ENCODE data around the gene LLGL2. TPM values are rescaled to one million over a fixed set of nuclear protein-coding genes. Genes with fewer than 3 reads are reported as not detected.
"Not testable (repeated sequence)": the region's sequence is repeated elsewhere in the genome, so short reads cannot be mapped to it uniquely, and the experiment has no call there.

The LLGL2 gene
- total RNA-seq, 1 experiment from 2014 or later, result 165 TPM

DNA sequence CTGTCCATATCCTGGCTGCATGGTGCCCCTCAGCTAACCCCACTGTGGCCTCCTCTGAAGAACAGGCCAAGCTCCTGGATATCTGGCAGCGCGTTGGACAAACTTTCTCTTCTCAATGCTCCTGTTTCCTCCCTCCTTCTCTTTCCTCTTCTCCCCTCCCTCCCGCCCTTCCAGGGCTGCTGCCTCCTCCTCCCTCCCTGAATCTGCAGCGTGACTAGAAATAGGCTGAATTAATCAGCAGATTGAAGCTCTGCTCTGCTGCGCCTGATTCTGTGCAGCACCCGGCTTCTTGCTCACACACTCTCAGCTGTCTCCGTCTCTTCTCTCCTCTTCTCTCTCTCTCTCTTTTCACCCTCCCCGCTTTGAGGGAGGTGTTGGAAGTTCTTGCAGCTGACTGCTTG, 49.2 kb upstream of the LLGL2 start:
- BruUV-seq (replicated peaks), result no TSS peak
- POLR2A ChIA-PET, result interaction anchor here (0.5 kb wide), 1 partner anchor 70 kb away, joined by 3 read pairs; the partner anchor contains the start of gene GRB2
- Mint-ChIP-seq H3K4me1 (ENCODE audit: low read depth, unreplicated experiment) (peaks cover 28% of the 10 kb centered on the region), H3K36me3 (ENCODE audit: insufficient read depth, unreplicated experiment) (peaks cover 8% of the 10 kb centered on the region), H3K27me3 (ENCODE audit: insufficient read depth, unreplicated experiment) (no peaks in the 10 kb centered on the region), H3K27ac (ENCODE audit: unreplicated experiment) (peak overlapping the region; percentile 14), H3K4me3 (ENCODE audit: unreplicated experiment) (no peak overlapping the region), H3K9me3 (ENCODE audit: unreplicated experiment) (no peaks in the 10 kb centered on the region)
- CTCF ChIA-PET, result no interaction called here
- Histone ChIP-seq H3K27me3 (replicated peaks; ENCODE audit: control insufficient read depth, insufficient read depth, low read length) (no peaks in the 10 kb centered on the region), H3K36me3 (ENCODE audit: control insufficient read depth, insufficient read depth, low read length) (no peaks in the 10 kb centered on the region; the same call in 1 of the 2 replicates), H3K9me3 (no peaks in the 10 kb centered on the region), H3K4me1 (peaks cover 21% of the 10 kb centered on the region), H3K4me3 (ENCODE audit: low read depth, low read length) (no peak overlapping the region)
- TF ChIP-seq, protein P1, sequence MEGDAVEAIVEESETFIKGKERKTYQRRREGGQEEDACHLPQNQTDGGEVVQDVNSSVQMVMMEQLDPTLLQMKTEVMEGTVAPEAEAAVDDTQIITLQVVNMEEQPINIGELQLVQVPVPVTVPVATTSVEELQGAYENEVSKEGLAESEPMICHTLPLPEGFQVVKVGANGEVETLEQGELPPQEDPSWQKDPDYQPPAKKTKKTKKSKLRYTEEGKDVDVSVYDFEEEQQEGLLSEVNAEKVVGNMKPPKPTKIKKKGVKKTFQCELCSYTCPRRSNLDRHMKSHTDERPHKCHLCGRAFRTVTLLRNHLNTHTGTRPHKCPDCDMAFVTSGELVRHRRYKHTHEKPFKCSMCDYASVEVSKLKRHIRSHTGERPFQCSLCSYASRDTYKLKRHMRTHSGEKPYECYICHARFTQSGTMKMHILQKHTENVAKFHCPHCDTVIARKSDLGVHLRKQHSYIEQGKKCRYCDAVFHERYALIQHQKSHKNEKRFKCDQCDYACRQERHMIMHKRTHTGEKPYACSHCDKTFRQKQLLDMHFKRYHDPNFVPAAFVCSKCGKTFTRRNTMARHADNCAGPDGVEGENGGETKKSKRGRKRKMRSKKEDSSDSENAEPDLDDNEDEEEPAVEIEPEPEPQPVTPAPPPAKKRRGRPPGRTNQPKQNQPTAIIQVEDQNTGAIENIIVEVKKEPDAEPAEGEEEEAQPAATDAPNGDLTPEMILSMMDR (IDR thresholded peaks at IDR 0.05; ENCODE audit: insufficient read depth in 1 of 2, low read depth in 1 of 2, low read length in 1 of 2, severe bottlenecking in 1 of 2, unreplicated experiment in 1 of 2), result no peak
- DNase-seq, result no peak
- intact Hi-C loops (cut with micrococcal nuclease; ENCODE audit: unreplicated experiment), result no loop called here

DNA sequence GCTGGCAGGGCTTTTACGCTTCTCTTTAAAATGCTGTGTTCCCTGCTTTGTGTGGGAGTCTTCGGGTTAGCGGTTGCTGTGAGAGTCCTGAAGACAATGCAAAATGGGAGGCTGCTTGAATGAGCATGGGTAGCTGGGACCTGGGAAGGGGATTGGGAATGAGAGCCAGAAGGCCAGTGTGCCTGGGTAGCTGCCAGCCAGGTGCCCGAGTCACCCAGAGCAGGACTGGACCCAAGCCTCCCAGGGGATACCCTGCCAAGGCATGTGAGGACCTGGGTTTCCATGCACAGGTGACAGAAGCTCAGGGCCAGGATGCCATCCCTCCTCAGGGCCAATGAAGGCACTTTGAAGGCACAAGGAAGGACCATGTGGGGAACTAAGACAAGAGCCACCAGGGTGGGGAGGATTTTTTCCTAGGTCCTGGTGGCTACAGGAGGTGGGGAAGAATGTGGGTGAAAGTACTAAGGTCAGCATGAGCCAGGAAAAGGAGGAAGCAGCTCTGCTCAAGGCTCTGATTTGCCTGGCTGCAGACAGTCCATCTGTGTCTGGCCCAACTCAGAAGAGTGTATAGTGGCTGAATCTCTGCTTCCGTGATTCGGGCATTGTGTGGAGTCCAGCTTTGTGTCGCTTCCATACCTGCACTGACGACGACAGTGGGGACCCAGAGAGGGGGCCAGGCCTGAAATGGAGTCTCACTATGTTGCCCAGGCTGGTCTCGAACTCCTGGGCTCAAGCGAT, 48.6 kb upstream of the LLGL2 start:
- ChIA-PET CTCF (interaction anchor here (1.0 kb wide), 1 partner anchor 47 kb away, joined by 3 read pairs; no protein-coding TSS in a partner anchor), POLR2A (interaction anchor here (0.5 kb wide), 1 partner anchor 71 kb away, joined by 3 read pairs; the partner anchor contains the start of gene GRB2)
- no peaks in the 10 kb centered on the region for H3K9me3 ChIP-seq
- no peaks in the 10 kb centered on the region for H3K27me3 Mint-ChIP-seq (ENCODE audit: insufficient read depth, unreplicated experiment)
- H3K36me3 ChIP-seq (ENCODE audit: control insufficient read depth, insufficient read depth, low read length), result no peaks in the 10 kb centered on the region; the same call in 1 of the 2 replicates
- peak overlapping the region; percentile 14 for H3K27ac Mint-ChIP-seq (ENCODE audit: unreplicated experiment)
- H3K4me3 Mint-ChIP-seq (ENCODE audit: unreplicated experiment), result no peak overlapping the region
- H3K4me1 ChIP-seq, result peaks cover 28% of the 10 kb centered on the region
- no TSS peak for BruUV-seq (replicated peaks)
- intact Hi-C loops (cut with micrococcal nuclease; ENCODE audit: unreplicated experiment), result no loop called here
- H3K27me3 ChIP-seq (replicated peaks; ENCODE audit: control insufficient read depth, insufficient read depth, low read length), result no peaks in the 10 kb centered on the region
- H3K36me3 Mint-ChIP-seq (ENCODE audit: insufficient read depth, unreplicated experiment), result peaks cover 8% of the 10 kb centered on the region
- TF ChIP-seq, protein P1 (IDR thresholded peaks at IDR 0.05; ENCODE audit: insufficient read depth in 1 of 2, low read depth in 1 of 2, low read length in 1 of 2, severe bottlenecking in 1 of 2, unreplicated experiment in 1 of 2), result no peak
- H3K4me1 Mint-ChIP-seq (ENCODE audit: low read depth, unreplicated experiment), result peaks cover 32% of the 10 kb centered on the region
- no peaks in the 10 kb centered on the region for H3K9me3 Mint-ChIP-seq (ENCODE audit: unreplicated experiment)
- H3K4me3 ChIP-seq (ENCODE audit: low read depth, low read length), result no peak overlapping the region
- peak in 1 of 2 experiments; percentile 27 for DNase-seq

DNA sequence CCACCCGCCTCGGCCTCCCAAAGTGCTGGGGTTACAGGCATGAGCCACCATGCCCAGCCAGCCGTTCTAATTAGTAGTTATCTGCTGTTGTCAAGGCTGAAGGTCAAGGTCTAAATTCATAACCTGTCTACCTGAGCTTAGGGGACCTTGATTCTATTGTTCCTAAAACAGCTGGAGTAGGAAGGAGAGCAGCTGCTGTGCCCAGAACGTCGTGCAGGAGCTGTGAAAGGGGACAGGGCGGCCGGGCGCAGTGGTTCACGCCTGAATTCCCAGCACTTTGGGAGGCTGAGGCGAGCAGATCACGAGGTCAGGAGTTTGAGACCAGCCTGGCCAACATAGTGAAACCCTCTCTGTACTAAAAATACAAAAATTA, 48.0 kb upstream of the LLGL2 start:
- BruUV-seq (replicated peaks); intact Hi-C loops (cut with micrococcal nuclease; ENCODE audit: unreplicated experiment); H3K36me3 Mint-ChIP-seq (ENCODE audit: insufficient read depth, unreplicated experiment); H3K9me3 Mint-ChIP-seq (ENCODE audit: unreplicated experiment); H3K4me3 Mint-ChIP-seq (ENCODE audit: unreplicated experiment); H3K4me3 ChIP-seq (ENCODE audit: low read depth, low read length); H3K27me3 ChIP-seq (replicated peaks; ENCODE audit: control insufficient read depth, insufficient read depth, low read length); DNase-seq; H3K27ac Mint-ChIP-seq (ENCODE audit: unreplicated experiment); POLR2A ChIA-PET; H3K36me3 ChIP-seq (ENCODE audit: control insufficient read depth, insufficient read depth, low read length); H3K27me3 Mint-ChIP-seq (ENCODE audit: insufficient read depth, unreplicated experiment); H3K9me3 ChIP-seq: not testable (repeated sequence)
- H3K4me1 Mint-ChIP-seq (ENCODE audit: low read depth, unreplicated experiment), result peaks cover 32% of the 10 kb centered on the region
- CTCF ChIA-PET, result interaction anchor here (1.0 kb wide), 1 partner anchor 47 kb away, joined by 3 read pairs; no protein-coding TSS in a partner anchor
- peaks cover 28% of the 10 kb centered on the region for H3K4me1 ChIP-seq

Measured in Caco-2 (cell line).